ENCODE measurements around the gene CD3D. TPM values are rescaled to one million over a fixed set of nuclear protein-coding genes. Genes with fewer than 3 reads are reported as not detected.

The CD3D gene
- not detected for total RNA-seq

DNA sequence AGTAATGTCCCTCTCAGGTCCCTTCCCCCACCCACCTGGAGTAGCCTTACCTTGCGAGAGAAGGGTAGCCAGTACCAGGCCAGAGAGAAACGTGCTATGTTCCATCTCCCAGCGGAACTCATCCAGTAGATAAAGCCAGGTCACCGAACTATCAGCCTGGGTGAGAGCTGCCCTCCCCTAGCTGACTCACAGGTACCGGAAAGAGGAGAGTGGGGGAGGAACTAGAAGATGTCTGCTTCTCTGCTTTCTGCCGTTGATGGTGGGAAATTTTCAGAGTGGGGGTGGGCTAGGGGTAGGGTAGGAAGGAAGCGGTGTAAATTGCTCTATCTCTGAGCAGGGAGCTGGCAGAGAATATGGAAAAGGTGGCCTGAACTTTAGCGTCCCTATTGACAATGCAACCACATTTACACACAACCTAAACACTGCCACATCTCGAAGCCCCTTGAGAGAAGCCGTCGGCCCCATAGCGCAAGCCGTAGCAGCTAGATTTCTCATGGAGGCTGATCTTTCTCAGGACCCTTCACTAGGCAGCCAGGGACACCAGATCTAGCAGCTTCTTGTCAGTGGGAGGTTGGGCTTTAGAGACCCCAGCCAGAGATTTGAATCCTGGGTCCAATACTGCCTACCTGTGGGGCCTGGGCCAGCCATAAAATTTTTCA is at the start of gene CD3D:
CD3D (minus strand) TSS at position 203 of the 659 bp plus-strand sequence; CDS start at position 105, 98 bp downstream.

DNA sequence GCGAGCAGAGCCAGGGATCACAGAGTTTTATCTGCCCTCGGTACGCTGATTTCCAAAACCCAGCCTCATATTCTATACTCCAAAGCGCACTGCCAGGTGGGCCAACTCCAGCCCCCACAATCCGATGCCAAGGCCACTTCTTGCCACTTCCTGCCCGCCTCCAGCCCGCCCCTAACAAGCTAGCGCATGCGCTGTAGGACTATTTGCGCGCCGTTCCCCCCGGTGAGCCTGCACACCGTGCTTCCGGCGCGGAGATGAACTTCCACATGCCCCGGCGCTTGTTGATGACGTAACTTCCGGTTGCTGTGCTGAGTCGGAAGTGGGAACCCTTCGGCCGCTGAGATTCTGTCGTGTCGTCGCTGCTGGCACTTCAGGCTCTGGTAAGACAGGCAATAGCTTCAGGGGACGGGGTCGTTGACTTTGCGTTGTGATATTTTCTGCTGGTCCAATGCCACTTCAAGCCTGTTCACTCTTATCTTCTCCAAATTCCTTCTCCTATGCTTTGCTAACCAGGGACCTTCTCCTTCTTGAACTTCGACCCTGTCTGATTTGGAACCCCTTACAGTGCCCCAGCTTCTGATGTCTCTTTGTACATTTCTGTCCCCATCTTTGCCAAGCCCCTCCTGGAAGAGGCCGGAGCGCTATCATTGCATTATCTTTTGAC is 16.9 kb upstream of the CD3D start, which contains the start of gene UBE4A:
UBE4A (plus strand) TSS at position 306 of the 664 bp plus-strand sequence. CDS start 5,481 bp downstream, outside the sequence.

DNA sequence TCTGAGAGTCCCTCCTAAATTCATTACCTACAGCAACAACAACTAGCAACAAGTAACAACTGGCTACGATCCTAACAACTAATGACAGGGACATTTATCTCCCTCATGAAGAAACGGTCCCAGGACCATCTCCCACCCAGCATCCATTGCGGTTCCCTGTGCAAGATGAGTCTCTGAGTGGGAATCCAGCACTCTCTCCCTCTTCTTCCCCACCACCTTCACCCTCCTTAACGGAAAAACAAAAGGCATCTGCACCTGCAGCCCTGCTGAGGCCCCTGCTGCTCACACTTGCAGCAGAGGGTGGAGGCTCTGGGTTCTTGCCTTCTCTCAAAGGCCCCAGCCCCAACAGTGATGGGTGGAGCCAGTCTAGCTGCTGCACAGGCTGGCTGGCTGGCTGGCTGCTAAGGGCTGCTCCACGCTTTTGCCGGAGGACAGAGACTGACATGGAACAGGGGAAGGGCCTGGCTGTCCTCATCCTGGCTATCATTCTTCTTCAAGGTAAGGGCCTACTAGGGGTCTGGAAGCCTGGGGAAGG is 1.5 kb upstream of the CD3D start, which contains the start of gene CD3G:
CD3G (plus strand) TSS at position 364 of the 535 bp plus-strand sequence; CDS start at position 444, 80 bp downstream.

DNA sequence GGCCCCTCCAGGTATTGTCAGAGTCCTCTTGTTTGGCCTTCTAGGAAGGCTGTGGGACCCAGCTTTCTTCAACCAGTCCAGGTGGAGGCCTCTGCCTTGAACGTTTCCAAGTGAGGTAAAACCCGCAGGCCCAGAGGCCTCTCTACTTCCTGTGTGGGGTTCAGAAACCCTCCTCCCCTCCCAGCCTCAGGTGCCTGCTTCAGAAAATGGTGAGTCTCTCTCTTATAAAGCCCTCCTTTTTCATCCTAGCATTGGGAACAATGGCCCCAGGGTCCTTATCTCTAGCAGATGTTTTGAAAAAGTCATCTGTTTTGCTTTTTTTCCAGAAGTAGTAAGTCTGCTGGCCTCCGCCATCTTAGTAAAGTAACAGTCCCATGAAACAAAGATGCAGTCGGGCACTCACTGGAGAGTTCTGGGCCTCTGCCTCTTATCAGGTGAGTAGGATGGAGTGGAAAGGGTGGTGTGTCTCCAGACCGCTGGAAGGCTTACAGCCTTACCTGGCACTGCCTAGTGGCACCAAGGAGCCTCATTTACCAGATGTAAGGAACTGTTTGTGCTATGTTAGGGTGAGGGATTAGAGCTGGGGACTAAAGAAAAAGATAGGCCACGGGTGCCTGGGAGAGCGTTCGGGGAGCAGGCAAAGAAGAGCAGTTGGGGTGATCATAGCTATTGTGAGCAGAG is 37.8 kb downstream of the CD3D start, which contains the start of gene CD3E:
CD3E (plus strand) TSS at position 163 of the 681 bp plus-strand sequence; CDS start at position 386, 223 bp downstream.

Small RNA genes within 50 kb of the gene (small RNA-seq; reads per million reads assigned to genes)
- 0 reads per million in 2 donors for gene AP001582.1

Other genes starting within 250 kb of the CD3D start
- gene SCN4B, start 189.9 kb downstream of the CD3D start, total RNA-seq: not detected
- gene SCN2B, start 166.1 kb downstream of the CD3D start, total RNA-seq: not detected
- gene JAML, start 117.7 kb downstream of the CD3D start, total RNA-seq: under 1 TPM in 1 of 2 donors, not detected in 1; under 0.01 TPM
- 1 to 10 TPM in 1 of 2 donors, under 1 TPM in 1; 0.67 to 1.0 TPM for gene MPZL3, start 90.3 kb downstream of the CD3D start, total RNA-seq
- under 1 TPM in 1 of 2 donors, not detected in 1; 0.33 TPM for gene MPZL2, start 78.4 kb downstream of the CD3D start, total RNA-seq
- not detected for gene CD3E, start 38.0 kb downstream of the CD3D start, total RNA-seq
- not detected for gene CD3G, start 1.6 kb upstream of the CD3D start, total RNA-seq
- 10 to 100 TPM; 45.6 to 46.5 TPM for gene UBE4A, start 16.9 kb upstream of the CD3D start, total RNA-seq
- 10 to 100 TPM; 29.9 to 43.0 TPM for gene ATP5MG, start 58.9 kb upstream of the CD3D start, total RNA-seq
- 10 to 100 TPM; 26.5 to 29.6 TPM for gene KMT2A, start 93.8 kb upstream of the CD3D start, total RNA-seq
- under 1 TPM in 1 of 2 donors, not detected in 1; 0.34 TPM for gene TTC36, start 184.8 kb upstream of the CD3D start, total RNA-seq
- gene TMEM25, start 188.5 kb upstream of the CD3D start, total RNA-seq: 10 to 100 TPM in 1 of 2 donors, 1 to 10 TPM in 1; 1.3 to 10.3 TPM
- gene IFT46, start 223.2 kb upstream of the CD3D start, total RNA-seq: 10 to 100 TPM; 22.4 to 28.0 TPM
- gene ARCN1, start 229.7 kb upstream of the CD3D start, total RNA-seq: 10 to 100 TPM; 71.6 to 95.9 TPM